NCI-H748 treated with DMSO at 0.1 percent for 48 hours (cell line): ENCODE results near the gene DCDC2C.

Experiments used
- DNase-seq: peaks from one replicate; lab custom pipeline; 2025; lab: John Stamatoyannopoulos, UW

DCDC2C gene

DNA sequence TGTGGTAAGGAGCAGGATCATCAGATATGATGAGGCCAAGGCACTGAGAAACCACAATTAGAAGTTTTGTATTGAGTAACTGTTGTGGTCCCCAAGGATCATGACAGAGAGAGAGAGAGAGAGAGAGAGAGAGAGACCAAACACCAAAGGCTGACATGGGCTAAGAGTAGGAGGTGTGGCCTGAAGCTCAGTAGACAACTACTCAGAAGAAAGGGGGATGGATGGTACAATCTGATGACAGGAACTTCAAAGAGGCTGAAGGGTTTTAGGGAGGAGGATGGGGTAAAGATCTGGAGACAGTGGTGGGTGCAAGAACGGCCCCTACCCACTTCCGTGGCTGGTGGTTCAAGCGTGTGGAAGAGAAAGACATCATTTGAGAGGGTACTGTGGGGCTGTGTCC is 135.0 kb downstream of the DCDC2C start:
- no peak for DNase-seq

DNA sequence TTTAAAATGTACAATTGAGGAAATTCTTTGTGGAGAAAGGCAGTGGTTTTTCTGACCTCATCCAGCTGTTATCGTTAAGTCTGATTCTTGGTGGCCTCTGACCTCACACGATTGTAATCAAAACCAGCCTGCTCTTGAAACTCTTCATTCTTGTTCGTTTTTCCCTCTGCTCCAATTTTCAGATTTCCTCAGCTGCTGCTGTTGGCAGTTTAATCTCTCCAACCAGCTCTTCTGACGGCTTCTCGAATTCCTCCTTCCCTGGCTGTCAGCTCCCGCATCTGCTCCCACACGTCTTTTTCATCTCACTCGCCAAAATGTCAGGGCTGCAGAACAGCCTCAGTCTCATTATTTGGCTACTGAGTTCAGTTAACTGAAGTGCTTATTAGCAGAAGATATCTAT is 136.1 kb downstream of the DCDC2C start:
- no peak for DNase-seq

DNA sequence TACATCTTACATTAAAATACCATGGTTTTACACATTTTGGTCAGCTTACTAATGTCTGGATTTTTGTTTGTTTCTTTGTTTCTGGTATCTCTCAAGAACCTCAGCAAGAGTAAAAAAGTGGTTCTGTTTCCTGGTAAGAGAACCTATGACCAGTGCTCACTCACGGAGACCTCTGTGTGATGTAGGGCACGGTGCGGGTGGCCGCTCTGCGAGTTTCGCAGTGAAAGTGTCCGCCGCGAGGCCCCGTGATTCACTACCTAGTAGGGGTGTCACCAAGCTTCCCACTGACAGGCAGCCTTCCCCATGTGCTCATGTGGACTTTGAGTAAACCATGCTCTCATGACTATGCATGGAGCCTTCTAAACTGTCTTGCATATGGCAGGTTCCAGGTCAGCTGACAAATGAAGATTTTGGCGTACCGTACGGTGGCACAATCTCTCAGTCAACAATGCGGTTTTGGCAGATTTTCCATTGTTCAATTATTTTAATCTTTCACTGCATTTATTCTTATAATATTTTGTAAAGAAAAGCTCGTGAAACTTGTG is 137.3 kb downstream of the DCDC2C start:
- no peak for DNase-seq

DNA sequence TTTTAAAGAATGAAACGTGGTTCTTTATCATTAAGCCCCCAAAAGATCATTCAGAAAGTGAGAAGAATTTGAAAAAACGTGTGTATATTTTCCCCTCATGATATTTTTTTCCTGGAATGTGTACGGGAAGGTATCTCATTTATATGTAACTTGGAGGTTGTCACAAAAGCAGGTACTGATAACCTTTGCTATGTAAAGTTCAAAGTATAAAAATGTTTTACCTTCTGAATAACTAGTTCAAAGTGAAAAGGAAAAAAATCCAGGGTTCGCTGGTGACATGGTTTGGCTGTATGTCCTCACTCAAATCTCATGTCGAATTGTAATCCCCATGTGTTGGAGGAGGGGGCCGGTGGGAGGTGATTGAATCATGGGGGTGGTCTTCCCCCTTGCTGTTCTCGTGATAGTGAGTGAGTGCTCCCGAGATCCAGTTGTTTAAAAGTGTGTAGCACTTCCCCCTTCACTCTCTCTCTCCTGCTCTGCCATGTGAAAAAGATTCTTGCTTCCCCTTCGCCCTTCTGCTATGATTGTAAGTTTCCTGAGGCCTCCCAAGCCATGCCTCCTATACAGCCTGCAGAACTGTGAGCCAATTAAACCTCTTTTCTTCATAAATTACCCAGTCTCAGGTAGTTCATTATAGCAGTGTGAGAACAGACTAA is 144.2 kb downstream of the DCDC2C start:
- DNase-seq, result no peak

DNA sequence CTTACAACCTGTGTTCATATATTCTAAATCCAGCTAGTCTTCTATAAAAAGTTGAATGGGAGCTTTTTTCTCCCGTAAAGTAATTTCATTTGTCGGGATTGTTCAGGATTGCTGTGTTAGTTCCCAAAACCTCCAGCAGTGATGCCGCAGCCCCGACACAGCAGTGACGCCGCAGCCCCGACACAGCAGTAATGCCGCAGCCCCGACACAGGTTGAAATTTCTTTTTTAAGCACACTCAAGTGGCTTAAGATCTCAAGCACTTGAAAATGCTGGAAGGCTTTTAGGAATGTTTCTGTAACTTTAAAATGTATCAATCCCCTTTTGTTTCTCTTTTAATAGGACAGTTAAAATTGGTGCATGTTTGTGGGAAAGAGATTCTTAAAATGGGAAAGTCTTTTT is 145.4 kb downstream of the DCDC2C start:
- DNase-seq, result no peak

DNA sequence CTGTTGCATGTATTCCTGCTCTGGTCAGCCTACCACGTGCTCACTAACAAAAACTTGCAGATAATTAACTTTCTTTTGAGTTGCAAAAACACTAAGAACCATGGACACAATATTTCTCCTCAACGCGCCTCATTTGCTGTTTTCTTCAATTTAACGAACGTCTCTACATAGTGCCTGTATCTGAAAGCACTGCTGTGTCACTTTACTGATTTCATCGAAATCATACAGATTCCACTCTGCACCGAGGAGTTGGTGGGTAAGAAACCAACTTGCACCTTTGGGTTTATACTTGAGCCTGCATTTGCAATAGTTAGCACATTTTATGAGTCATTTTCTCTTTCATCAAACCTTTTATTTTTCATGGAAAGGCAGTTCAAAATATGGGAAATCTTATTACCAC is 145.8 kb downstream of the DCDC2C start:
- no peak for DNase-seq

DNA sequence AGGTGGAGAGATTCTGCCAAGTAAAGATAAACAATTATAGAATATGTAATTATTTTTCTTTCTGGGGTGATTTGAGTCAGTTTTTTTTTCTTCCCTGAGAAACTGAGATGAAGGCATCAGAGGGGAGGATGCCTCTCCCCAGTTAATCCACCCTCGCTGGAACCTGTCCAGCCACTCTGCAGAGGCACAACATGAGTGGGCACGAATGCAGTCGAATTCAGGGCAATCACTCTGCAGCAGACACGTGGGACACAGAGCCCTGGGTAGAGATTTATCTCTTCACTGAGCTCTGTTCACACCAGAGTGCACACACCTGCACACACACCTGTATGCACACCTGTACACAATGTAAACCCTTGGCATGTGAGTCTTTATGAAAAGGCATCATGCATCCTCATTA is 154.2 kb downstream of the DCDC2C start:
- no peak for DNase-seq

DNA sequence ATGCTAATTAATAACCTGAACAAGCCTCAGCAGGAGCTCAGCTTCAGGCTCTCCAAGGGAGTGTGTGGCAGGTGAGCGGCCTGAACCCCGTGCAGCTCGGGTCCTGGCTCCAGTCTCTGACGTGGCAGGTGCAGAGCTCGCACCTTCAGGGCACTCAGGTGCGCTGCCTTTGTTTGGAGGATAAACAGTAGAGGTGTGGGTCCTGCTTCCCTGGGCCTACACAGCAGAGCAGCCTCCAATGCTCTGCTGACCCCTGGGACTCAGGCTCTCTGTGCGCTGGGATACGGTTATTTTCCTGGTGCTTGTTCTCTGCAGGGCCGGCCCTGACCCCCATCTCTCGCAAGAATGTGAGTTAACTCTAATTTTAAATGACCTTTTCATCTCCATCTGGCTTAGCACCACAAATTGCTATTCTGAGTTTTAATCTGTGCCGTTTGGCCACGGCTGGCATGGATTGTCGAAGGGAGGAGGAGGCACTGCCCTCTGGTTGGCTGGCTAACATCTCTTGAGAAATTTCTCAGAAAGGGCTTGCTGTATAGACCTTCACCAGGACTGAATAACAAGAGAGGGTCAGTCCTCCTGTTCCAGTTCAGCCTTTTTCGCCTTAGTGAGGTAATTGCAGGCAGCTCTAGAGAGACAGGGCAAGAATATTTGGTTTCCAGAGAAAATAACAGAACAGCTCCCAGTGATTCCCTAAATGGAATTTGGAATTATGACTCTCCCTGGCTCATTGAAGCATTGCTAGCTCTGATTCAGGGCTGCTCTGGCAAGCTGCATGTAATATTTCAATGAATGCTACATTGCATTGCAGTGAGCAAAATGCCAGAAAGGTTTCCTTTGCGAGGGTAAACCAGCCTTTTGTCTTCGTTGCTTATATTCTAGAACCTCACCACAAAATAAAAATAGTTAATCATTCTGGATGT is 161.8 kb downstream of the DCDC2C start:
- DNase-seq, result peak; percentile 53

DNA sequence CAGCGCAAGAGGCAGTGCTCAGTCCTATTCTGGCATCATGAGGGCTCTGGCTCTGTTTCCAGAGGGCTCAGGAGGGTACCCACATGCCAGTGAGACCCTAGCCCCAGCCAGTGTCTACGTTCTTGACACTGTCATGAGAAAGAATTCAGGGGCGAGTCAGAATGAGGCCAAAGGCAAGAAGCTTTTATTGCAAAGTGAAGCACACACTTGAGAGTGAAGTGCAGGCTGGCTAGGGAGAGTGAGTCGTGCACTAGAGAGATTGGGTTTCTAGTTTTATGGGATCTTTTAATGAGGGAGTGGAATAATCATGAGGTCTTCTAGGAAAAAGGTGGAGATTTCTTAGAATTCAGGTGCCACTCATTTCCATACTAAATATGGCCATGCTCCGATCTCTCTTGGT is 164.1 kb downstream of the DCDC2C start:
- DNase-seq, result no peak

DNA sequence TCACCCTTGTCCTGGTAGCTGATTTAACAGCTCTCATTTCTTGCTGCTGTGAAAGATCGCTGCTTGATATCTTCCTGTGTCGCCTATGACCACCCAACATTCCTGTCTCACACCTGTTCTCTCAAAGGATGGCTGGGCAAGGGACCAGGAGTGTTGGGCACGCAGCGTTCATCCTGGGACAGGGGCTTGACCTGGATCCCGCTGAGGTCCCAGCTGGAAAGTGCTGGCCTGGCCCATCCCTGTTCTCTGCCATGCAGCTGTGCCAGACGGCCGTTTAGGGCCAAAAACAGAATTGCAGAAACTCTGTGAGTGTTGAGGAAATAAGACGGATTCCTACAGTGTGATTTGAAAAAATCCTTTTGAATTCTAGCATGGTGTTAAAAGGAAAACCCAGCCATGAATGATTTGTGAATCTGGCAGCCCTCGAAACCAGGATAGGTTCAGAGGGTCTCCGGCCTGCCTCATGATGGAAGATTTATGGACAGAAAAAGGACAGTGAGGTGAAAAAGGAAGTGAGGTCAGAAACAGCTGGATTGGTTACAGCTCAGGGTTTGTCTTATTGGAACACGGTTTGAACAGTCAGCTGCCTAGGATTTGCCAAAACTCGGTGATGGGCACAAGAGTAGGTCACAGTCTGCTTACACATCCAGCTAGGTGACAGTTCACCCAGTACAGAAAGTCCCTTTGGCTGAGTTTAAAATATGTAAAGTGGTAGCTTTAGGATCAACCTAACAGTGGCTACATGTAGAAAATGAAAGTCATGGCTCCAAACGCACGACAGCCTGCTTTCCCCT is 164.8 kb downstream of the DCDC2C start:
- no peak for DNase-seq

DNA sequence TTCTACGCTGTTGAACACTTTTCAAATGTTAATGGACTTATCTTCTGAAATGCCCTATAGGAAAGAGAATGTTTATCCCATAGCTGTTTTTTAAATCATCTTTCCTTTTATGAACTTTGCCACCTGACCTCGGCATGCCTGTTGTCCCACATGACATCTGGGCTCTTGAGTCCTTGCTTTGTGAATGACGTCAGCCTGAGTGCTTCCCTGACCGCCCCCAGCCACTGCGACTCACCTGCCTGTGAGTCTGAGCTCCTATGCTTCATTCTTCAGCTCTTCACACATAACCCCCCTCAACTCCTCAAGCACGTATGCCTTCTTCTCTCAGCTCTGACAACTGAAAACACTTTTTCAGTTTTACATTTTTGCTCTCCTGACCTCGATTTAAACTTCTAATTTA is 166.8 kb downstream of the DCDC2C start:
- no peak for DNase-seq

DNA sequence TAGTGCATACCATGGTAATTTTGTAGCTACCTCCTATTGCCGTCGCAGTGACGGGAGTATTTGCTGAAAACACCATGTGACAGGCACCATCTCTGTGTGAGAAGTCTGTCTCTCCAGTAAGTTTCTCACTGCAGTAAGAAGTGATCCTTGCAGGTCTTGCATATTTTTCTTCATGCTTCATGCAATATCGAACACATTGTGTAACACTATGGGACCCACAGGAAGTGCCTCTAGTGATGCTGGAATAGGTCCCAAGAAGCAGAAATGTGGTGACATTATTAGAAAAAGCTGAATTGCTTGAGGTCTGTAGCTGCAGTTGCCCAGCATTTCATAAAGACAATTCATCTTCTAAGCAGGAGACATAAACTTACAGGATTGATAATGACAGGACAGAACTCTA is 167.6 kb downstream of the DCDC2C start:
- DNase-seq, result no peak

DNA sequence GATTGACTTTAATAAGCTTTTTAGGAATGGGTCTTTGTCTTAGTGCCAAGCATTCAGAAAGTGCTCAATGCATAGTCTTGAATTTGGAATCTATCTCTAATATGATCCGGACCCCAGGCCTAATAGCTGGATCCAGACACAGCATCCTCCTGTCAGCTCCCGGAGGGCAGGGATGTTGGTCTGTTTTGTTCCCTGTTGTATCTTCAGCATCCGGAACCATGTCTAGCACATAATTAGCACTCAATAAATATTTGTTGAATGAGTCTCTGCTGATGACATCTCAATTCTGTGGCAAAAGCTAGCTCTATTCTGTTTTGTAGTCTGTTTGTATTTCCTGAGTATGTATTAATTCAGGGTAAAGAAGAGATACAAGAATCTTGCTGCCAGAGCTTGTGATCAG is 169.1 kb downstream of the DCDC2C start:
- peak; percentile 26 for DNase-seq

DNA sequence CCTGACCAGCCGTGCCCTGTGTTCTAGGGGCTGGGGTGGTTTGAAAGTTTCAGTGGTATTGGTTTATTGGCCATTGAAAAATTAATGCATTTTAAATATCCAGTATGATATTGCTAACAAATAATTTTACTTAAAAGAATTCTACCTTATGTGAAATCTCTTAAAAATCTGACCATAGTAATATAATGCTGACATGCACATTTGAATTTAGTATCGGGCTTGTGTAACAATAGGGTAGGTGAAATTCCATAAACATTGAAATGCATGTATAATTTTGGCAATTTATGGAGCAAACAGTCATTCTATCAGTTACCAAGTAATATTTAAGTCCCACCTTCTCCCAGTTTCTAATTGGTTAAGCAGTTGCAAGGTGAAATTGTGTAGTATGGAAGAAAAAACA is 170.5 kb downstream of the DCDC2C start:
- no peak for DNase-seq

DNA sequence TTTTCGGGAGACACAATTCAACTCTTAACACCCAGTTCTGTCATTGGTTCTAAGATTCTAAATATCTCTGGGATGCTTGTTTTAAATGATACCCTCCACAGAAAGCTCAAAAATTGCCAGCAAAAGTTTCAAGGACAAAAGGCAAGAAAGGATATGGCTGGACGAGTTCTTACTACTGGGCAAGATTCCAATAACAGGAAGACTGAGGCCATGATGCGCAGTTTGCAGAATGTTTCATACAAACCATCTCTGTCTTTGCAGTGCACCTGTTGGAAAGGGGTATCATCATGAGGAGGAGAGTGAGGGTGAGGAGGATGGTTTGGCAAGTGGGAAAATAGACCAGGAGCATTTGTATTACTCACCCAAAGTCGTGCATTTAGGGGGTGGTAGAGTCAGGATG is 172.8 kb downstream of the DCDC2C start:
- no peak for DNase-seq

DNA sequence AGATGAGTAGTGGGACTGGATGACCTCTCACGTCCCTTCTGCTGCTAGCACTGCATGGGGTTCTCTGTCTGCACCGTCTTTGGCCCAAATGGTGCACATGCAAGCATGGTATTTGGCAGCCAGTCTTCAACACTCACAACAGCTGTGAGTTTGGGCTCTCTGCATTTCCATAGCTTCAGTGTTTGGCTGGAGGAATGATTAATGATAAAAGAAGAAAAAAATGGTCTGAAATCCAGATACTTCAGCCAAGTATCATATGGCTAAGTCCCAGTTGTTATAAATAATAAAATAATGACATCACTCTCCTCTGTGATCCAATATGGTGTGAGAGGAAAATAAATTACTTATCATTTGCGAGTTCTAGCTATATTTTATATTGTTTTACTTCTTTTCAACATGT is 173.3 kb downstream of the DCDC2C start:
- DNase-seq, result no peak

DNA sequence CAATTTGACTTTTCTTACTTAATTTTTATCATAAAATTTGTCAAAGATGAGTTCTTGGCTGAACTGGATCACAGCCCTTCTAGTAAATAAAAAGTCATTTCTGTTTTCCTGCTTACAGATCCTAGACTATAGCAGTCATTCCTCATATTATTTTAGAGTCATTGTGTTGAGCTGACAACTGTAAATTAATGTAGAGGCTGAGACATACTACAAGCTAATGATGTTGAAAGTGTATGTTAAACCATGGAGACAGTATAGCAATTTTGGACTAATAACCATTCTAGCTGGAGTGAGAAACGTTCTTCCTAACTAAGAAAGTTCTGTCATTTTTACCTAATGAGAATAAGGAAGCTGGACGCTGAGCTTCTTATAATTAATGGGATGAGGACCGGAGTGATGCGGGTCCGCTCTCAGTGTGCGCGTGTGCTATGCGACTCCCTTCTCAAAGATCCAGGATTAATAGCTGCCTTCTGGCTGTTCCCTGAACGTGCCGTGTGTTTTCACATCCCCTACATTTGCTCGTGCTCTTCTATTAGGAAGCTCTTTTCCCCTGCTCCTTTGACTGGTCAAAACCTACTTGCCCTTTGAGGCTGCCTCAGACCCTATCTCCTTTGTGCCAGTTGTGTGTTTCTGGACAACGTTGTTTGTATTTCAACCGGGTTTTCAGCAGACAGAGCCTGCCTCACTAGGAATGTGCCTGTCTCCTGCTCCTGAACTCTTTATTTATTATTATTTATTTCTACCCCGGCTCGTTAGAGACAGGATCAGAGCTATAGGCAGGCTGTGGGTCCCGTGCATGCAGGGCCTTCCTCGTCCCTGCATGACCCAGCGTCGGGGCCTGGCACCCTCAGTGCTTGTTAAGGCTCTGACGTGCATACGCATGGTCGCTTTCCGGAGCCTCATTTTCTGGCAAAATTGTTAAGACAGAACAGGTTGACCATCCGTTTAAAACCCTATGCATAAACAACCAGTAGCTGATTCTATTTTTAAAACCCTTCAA is 182.6 kb downstream of the DCDC2C start:
- DNase-seq, result no peak

DNA sequence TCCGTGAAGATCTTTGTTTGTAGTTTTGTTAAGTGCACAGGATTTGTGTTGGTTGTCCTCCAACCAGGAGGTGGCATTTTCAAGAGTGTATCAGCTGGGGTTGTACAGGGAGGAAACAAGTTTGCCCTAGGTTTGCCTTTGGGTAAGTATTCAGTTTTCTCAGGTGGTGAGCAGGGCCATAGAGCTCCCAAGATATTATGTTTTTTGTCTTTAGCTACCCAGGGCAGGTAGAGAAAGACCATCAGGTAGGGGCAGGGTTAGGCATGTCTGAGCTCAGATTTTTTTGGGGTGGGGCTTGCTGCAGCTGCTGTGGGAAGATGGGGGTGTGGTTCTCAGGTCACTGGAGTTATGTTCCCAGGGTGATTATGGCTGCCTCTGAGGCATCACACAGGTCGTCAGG is 191.6 kb downstream of the DCDC2C start:
- DNase-seq, result no peak
